ENCODE data around the gene MAN2B2. TPM values are rescaled to one million over a fixed set of nuclear protein-coding genes. Genes with fewer than 3 reads are reported as not detected.
A peak's percentile ranks its signal among the peaks of the same experiment; 100 is the strongest.

MAN2B2 gene
- total RNA-seq, result 10 to 100 TPM in 3 of 4 donors, 1 to 10 TPM in 1; 9.0 to 23.3 (median 14.3) TPM

GRCh38 chr4:6574747-6575502, at the start of gene MAN2B2:
TSS of gene MAN2B2 (plus strand) at chr4:6575189. CDS start at chr4:6575211, 22 bp downstream.
- WGBS, 2 donors, result 0 to 4% methylated on average over 4 to 20 of the region's 62 CpGs
- peak within 1 kb of the TSS; percentile 69 to 99 (median 83) for H3K4me3 ChIP-seq
- DNase-seq, result peak; percentile 44
- intact Hi-C loops (cut with DNase I), result no loop called here
- no peaks in the 10 kb centered on the region for H3K9me3 ChIP-seq
- H3K36me3 ChIP-seq, result peaks cover 9 to 34% (median 11%) of the 10 kb centered on the region in 3 donors
- peaks cover 0 to 3% (median 0%) of the 10 kb centered on the region in 4 donors for H3K27me3 ChIP-seq
- H3K4me1 ChIP-seq, result peaks cover 11 to 26% (median 15%) of the 10 kb centered on the region in 3 donors
- H3K27ac ChIP-seq, result peak within 1 kb of the TSS; percentile 63 to 86 (median 78)
- TF ChIP-seq CTCF (IDR thresholded peaks at IDR 0.05), result peak in 1 of 6 experiments; percentile 22
- TF ChIP-seq POLR2A (IDR thresholded peaks at IDR 0.05), result peak in 2 of 4 donors; percentile 58 to 64

- no peak overlapping the region for H3K27ac ChIP-seq
- intact Hi-C loops (cut with DNase I), result no loop called here
- 82 to 89% methylated on average over 9 of the region's 9 CpGs for WGBS, 2 donors
- H3K4me3 ChIP-seq, result no peak overlapping the region
- no peaks in the 10 kb centered on the region for H3K9me3 ChIP-seq
- DNase-seq, result no peak
- TF ChIP-seq POLR2A (IDR thresholded peaks at IDR 0.05), result no peak
- no peak for TF ChIP-seq CTCF (IDR thresholded peaks at IDR 0.05)
- no peaks in the 10 kb centered on the region for H3K36me3 ChIP-seq
- peaks cover 0 to 8% (median 0%) of the 10 kb centered on the region in 3 donors for H3K4me1 ChIP-seq
- peaks cover 0 to 15% (median 0%) of the 10 kb centered on the region in 4 donors for H3K27me3 ChIP-seq
Measured at GRCh38 chr4:6525474-6525873, 49.5 kb upstream of the MAN2B2 start.

DNA sequence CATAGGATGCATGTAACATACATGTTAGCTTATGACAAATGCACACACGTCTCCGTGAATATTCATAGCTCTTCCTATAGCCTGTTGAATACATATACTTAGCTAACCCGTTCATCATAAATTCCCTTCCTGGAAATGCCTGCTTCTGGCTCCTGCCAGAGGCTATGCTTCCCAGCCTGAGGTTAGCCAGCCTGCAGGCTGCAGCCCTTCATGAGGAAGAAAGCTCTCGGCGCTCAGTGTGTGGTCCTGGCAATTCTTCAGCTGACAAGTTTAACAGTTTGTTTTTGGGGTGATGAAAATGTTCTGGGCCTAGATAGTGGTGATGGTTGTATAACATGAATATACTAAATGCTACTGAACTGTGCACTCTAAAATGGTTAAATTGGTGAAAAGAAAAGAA, 48.8 kb upstream of the MAN2B2 start:
- Histone ChIP-seq H3K9me3 (no peaks in the 10 kb centered on the region), H3K4me3 (no peak overlapping the region), H3K4me1 (peaks cover 0 to 8% (median 0%) of the 10 kb centered on the region in 3 donors), H3K27ac (no peak overlapping the region), H3K36me3 (no peaks in the 10 kb centered on the region), H3K27me3 (peaks cover 0 to 21% (median 0%) of the 10 kb centered on the region in 4 donors)
- no peak for TF ChIP-seq CTCF (IDR thresholded peaks at IDR 0.05)
- no peak for TF ChIP-seq POLR2A (IDR thresholded peaks at IDR 0.05)
- intact Hi-C loops (cut with DNase I), result no loop called here
- DNase-seq, result no peak
- WGBS, 2 donors, result 36 to 49% methylated on average over 5 of the region's 5 CpGs

- H3K27me3 ChIP-seq, result peaks cover 0 to 20% (median 0%) of the 10 kb centered on the region in 4 donors
- intact Hi-C loops (cut with DNase I), result no loop called here
- H3K4me1 ChIP-seq, result peaks cover 0 to 8% (median 0%) of the 10 kb centered on the region in 3 donors
- H3K9me3 ChIP-seq, result no peaks in the 10 kb centered on the region
- no peak overlapping the region for H3K4me3 ChIP-seq
- DNase-seq, result no peak
- no peaks in the 10 kb centered on the region for H3K36me3 ChIP-seq
- no peak overlapping the region for H3K27ac ChIP-seq
- WGBS, 2 donors, result 83% methylated on average over 6 of the region's 9 CpGs; no CpG with 5 or more reads in 1 of the 2 donors
- TF ChIP-seq CTCF (IDR thresholded peaks at IDR 0.05) (no peak), POLR2A (IDR thresholded peaks at IDR 0.05) (no peak)
Measured at GRCh38 chr4:6526671-6527091, 48.3 kb upstream of the MAN2B2 start.

DNA sequence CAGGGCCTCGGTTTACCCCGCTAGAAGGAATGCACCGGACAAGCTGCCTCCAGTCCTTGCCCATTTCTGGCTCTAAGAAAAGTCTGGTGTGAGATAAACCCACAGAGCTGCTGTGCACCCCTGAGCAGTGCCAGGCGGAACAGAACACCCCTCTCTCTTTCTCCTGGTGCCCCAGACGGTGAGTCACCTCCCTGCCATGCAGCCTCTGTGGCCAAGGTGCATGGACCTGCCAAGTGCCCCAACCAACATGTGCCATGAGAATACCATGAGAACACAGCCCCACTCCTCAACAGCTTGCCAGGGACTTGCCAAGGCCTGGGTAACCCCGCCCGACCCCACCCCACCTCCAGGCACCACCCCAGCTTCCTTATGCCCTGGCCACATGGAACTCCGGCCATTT, 47.7 kb upstream of the MAN2B2 start:
- Histone ChIP-seq H3K27ac (no peak overlapping the region), H3K9me3 (no peaks in the 10 kb centered on the region), H3K27me3 (peaks cover 0 to 18% (median 0%) of the 10 kb centered on the region in 4 donors), H3K36me3 (no peaks in the 10 kb centered on the region), H3K4me1 (peaks cover 0 to 8% (median 0%) of the 10 kb centered on the region in 3 donors), H3K4me3 (no peak overlapping the region)
- TF ChIP-seq CTCF (IDR thresholded peaks at IDR 0.05) (no peak), POLR2A (IDR thresholded peaks at IDR 0.05) (no peak)
- WGBS, 2 donors, result 48% methylated on average over 3 of the region's 8 CpGs; no CpG with 5 or more reads in 1 of the 2 donors
- intact Hi-C loops (cut with DNase I), result no loop called here
- DNase-seq, result no peak
